Sigmoid colon (tissue), 3 donors: ENCODE measurements around the gene ZBTB7C.

Experiments
- POLR2A ChIP-seq, 2 donors: fragments of 450-650 bp; IDR thresholded peaks; one replicate each; pipeline ENCODE4 v1.6.1; 2016; ENCODE audit warnings: antibody characterized with exemption in 2 of 2, mild to moderate bottlenecking in 2 of 2, moderate library complexity in 2 of 2
- TF ChIP-seq, protein P1 (sequence below), 4 experiments: fragments of 450-650 bp in 3 of 4; fragments of 200-600 bp in 1 of 4; IDR thresholded peaks; one replicate each; pipeline ENCODE4 v1.5.1; 2016 to 2019; ENCODE audit warnings: antibody characterized with exemption in 4 of 4, mild to moderate bottlenecking in 3 of 4, moderate library complexity in 2 of 4

- TF ChIP-seq, protein P1, sequence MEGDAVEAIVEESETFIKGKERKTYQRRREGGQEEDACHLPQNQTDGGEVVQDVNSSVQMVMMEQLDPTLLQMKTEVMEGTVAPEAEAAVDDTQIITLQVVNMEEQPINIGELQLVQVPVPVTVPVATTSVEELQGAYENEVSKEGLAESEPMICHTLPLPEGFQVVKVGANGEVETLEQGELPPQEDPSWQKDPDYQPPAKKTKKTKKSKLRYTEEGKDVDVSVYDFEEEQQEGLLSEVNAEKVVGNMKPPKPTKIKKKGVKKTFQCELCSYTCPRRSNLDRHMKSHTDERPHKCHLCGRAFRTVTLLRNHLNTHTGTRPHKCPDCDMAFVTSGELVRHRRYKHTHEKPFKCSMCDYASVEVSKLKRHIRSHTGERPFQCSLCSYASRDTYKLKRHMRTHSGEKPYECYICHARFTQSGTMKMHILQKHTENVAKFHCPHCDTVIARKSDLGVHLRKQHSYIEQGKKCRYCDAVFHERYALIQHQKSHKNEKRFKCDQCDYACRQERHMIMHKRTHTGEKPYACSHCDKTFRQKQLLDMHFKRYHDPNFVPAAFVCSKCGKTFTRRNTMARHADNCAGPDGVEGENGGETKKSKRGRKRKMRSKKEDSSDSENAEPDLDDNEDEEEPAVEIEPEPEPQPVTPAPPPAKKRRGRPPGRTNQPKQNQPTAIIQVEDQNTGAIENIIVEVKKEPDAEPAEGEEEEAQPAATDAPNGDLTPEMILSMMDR (IDR thresholded peaks at IDR 0.05), result no peak
- no peak for TF ChIP-seq POLR2A (IDR thresholded peaks at IDR 0.05)
Observed at GRCh38 chr18:48036226-48036625, 373.0 kb downstream of the ZBTB7C start.
